Transverse colon (tissue), 4 donors: Measurements from ENCODE around the gene NCK2. TPM values are rescaled to one million over a fixed set of nuclear protein-coding genes. Genes with fewer than 3 reads are reported as not detected.
A peak's percentile ranks its signal among the peaks of the same experiment; 100 is the strongest.

Experiments
- DNase-seq: peaks from one replicate; pipeline ENCODE4 v3.0.0-alpha.2; 2019
- H3K27ac ChIP-seq, 4 donors: fragments of 200-600 bp; sonication (generic); 2 replicates each; pipeline ENCODE4 v1.5.1; 2016 to 2018; ENCODE audit warnings: inconsistent platforms in 4 of 4
- H3K27me3 ChIP-seq: fragments of 200-600 bp; sonication (generic); 2 replicates; pipeline ENCODE4 v1.5.1; 2017; ENCODE audit warnings: inconsistent platforms
- H3K36me3 ChIP-seq, 4 donors: fragments of 200-600 bp; sonication (generic); 2 replicates each; pipeline ENCODE4 v1.5.1; 2017 to 2019; ENCODE audit warnings: inconsistent platforms in 4 of 4
- H3K4me1 ChIP-seq, 4 donors: fragments of 200-600 bp; sonication (generic); 2 replicates each; pipeline ENCODE4 v1.5.1; 2017 to 2020; ENCODE audit warnings: inconsistent platforms in 4 of 4
- H3K4me3 ChIP-seq, 4 donors: fragments of 200-600 bp; sonication (generic); 1 replicate in 1 of 4; 2 replicates in 3 of 4; pipeline versions ENCODE4 v1.5.1 to v1.6.1; 2017 to 2019; ENCODE audit warnings: inconsistent platforms in 4 of 4
- H3K9me3 ChIP-seq, 2 donors: fragments of 200-600 bp; sonication (generic); 2 replicates each; pipeline ENCODE4 v1.5.1; 2017 to 2019; ENCODE audit warnings: inconsistent platforms in 2 of 2
- EP300 ChIP-seq: sonication (generic); formaldehyde crosslinking; IDR thresholded peaks from one replicate; pipeline ENCODE4 v1.6.1; 2017; ENCODE audit warnings: antibody characterized with exemption, low read depth
- POLR2A ChIP-seq: fragments of 450-650 bp; IDR thresholded peaks from one replicate; pipeline ENCODE4 v1.6.1; 2016; ENCODE audit warnings: antibody characterized with exemption, mild to moderate bottlenecking, moderate library complexity
- POLR2AphosphoS5 ChIP-seq, 3 donors: sonication (generic); formaldehyde crosslinking; IDR thresholded peaks; one replicate each; pipeline ENCODE4 v1.6.1; 2016; ENCODE audit warnings: antibody characterized with exemption in 3 of 3
- WGBS, 2 donors: methylation state at CpG; one replicate each; pipeline ENCODE4 v1.1.5; 2018; ENCODE audit warnings: low coverage in 1 of 2; 5-methylcytosine and 5-hydroxymethylcytosine counted together
- in situ Hi-C, 4 donors: fragments of 200-750 bp; cut with MboI; loops; one replicate each; pipeline versions ENCODE4 v1.15.0 to v1.15.1; 2017; ENCODE audit warnings: low sequenced_read_pairs in 3 of 4, low pct_ligation_motif_present in 1 of 4, low pct_unique_long_range_greater_than_20kb in 1 of 4
- intact Hi-C: fragments of 100-400 bp; cut with DNase I; formaldehyde crosslinking; loops from one replicate; pipeline ENCODE4 v1.15.1; 2023; ENCODE audit warnings: low total_unique reads
- total RNA-seq, 4 donors: library from RNA; depleted of rRNA; stranded (reverse); fragments of >200 nt; gene quantifications; one replicate each; pipeline ENCODE4 v1.1.0, GENCODE V29; 2016
- TF ChIP-seq, protein P1 (sequence below), 5 experiments: fragments of 200-600 bp in 3 of 5; fragments of 450-650 bp in 2 of 5; sonication (generic) in 3 of 5; IDR thresholded peaks; 1 replicate in 2 of 5; 2 replicates in 3 of 5; pipeline ENCODE4 v1.5.1; 2016 to 2017; ENCODE audit warnings: antibody characterized with exemption in 5 of 5, inconsistent platforms in 3 of 5, mild to moderate bottlenecking in 2 of 5, moderate library complexity in 1 of 5

NCK2 gene
- total RNA-seq, 4 donors from 2014 or later = 42.2 to 74.1 (median 59.9) TPM

DNA sequence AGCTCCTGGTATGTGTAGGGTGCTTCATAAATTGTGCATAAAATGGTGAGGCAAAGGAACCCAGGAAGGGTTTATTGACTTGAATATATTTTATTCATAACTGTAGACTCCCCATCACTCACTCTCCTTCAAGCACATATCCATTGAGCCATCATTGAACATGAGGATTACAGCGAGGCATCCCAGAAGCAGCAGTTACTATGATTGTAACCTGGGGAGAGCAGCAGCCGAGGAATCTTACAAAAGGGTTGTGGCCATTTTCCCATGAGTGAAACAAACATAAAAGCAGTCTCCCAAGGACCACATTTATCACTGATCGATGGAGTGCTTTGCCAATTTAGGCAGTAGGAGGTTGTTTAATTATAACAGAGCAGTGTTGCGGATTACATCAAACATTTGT is 183.4 kb downstream of the NCK2 start:
- H3K27me3 ChIP-seq = no peaks in the 10 kb centered on the region
- no peak overlapping the region for H3K4me3 ChIP-seq
- no peak overlapping the region for H3K27ac ChIP-seq
- no peaks in the 10 kb centered on the region for H3K36me3 ChIP-seq
- 92 to 97% methylated on average over 3 to 4 of the region's 4 CpGs for WGBS, 2 donors
- H3K4me1 ChIP-seq = no peaks in the 10 kb centered on the region
- intact Hi-C loops (no loop called here), in situ Hi-C loops (no loop called here)
- TF ChIP-seq POLR2AphosphoS5 (IDR thresholded peaks at IDR 0.05) (no peak), EP300 (no peak)
- DNase-seq = no peak
- no peaks in the 10 kb centered on the region for H3K9me3 ChIP-seq

GRCh38 chr2:105928563-105928962 is 183.9 kb downstream of the NCK2 start:
- in situ Hi-C loops = no loop called here
- no peaks in the 10 kb centered on the region for H3K4me1 ChIP-seq
- no peak for DNase-seq
- 80 to 84% methylated on average over 3 to 6 of the region's 6 CpGs for WGBS, 2 donors
- no peak overlapping the region for H3K27ac ChIP-seq
- no peaks in the 10 kb centered on the region for H3K27me3 ChIP-seq
- no peak for TF ChIP-seq EP300
- TF ChIP-seq POLR2AphosphoS5 (IDR thresholded peaks at IDR 0.05) = no peak
- TF ChIP-seq POLR2A = no peak
- TF ChIP-seq, protein P1, sequence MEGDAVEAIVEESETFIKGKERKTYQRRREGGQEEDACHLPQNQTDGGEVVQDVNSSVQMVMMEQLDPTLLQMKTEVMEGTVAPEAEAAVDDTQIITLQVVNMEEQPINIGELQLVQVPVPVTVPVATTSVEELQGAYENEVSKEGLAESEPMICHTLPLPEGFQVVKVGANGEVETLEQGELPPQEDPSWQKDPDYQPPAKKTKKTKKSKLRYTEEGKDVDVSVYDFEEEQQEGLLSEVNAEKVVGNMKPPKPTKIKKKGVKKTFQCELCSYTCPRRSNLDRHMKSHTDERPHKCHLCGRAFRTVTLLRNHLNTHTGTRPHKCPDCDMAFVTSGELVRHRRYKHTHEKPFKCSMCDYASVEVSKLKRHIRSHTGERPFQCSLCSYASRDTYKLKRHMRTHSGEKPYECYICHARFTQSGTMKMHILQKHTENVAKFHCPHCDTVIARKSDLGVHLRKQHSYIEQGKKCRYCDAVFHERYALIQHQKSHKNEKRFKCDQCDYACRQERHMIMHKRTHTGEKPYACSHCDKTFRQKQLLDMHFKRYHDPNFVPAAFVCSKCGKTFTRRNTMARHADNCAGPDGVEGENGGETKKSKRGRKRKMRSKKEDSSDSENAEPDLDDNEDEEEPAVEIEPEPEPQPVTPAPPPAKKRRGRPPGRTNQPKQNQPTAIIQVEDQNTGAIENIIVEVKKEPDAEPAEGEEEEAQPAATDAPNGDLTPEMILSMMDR (IDR thresholded peaks at IDR 0.05) = no peak
- H3K4me3 ChIP-seq = no peak overlapping the region
- no peaks in the 10 kb centered on the region for H3K9me3 ChIP-seq
- no peaks in the 10 kb centered on the region for H3K36me3 ChIP-seq
- intact Hi-C loops = no loop called here

DNA sequence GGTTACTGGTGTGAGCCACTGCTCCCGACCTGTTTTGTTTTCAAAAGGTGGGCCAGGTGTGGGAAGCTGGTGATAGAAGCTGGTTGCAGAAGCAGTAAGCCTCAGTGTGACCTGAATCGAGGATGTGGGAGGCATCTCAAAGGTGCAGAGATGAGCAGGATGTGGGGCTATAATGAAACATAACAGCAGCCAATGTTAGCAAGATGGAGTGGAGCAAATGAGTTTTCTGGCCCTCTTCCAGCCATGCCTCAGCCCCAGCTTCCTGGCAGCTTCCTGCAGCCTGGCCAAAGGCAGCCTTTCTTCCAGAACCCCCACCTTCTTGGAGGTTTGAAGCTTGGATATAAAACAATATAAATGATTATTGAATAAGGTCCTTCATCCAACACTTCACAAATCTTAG is 184.8 kb downstream of the NCK2 start:
- Histone ChIP-seq H3K27ac (no peak overlapping the region), H3K36me3 (no peaks in the 10 kb centered on the region), H3K27me3 (no peaks in the 10 kb centered on the region), H3K9me3 (no peaks in the 10 kb centered on the region), H3K4me3 (no peak overlapping the region), H3K4me1 (peaks cover 0 to 4% (median 0%) of the 10 kb centered on the region in 4 donors)
- WGBS, 2 donors = 66% methylated on average over 2 of the region's 2 CpGs; no CpG with 5 or more reads in 1 of the 2 donors
- in situ Hi-C loops = no loop called here
- peak; percentile 21 for DNase-seq
- TF ChIP-seq, protein P1 (IDR thresholded peaks at IDR 0.05) = no peak
- TF ChIP-seq POLR2AphosphoS5 (IDR thresholded peaks at IDR 0.05) (no peak), POLR2A (no peak), EP300 (no peak)
- intact Hi-C loops = no loop called here

DNA sequence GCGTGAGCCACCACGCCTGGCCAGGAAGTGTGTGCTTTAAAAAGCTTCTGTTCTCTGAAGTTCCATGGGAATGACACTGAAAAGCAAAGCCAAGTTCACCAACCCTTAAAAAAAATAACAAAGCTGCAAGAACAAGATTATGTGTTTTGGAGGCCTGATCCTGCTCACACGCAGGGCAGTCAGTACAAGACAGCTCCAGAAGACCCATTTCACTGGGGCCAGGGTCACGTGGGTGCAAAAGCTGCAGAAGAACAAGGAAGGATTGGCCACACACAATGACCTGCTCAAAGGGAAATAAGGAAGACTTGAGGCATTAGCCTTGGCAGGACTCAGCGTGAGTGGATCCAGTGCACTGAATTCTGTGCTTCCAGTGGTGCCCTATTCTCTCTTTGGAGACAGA is 187.9 kb downstream of the NCK2 start:
- TF ChIP-seq POLR2A = no peak
- no peak for TF ChIP-seq EP300
- TF ChIP-seq, protein P1 (IDR thresholded peaks at IDR 0.05) = no peak
- no peak for TF ChIP-seq POLR2AphosphoS5 (IDR thresholded peaks at IDR 0.05)
- Histone ChIP-seq H3K4me3 (no peak overlapping the region), H3K36me3 (no peaks in the 10 kb centered on the region), H3K9me3 (no peaks in the 10 kb centered on the region), H3K27me3 (no peaks in the 10 kb centered on the region), H3K4me1 (peaks cover 0 to 7% (median 0%) of the 10 kb centered on the region in 4 donors), H3K27ac (no peak overlapping the region)
- in situ Hi-C loops (no loop called here), intact Hi-C loops (no loop called here)
- DNase-seq = no peak
- WGBS, 2 donors = 84 to 96% methylated on average over 4 to 5 of the region's 5 CpGs

GRCh38 chr2:105933906-105934305 is 189.2 kb downstream of the NCK2 start:
- no peak overlapping the region for H3K27ac ChIP-seq
- 95 to 98% methylated on average over 3 to 4 of the region's 4 CpGs for WGBS, 2 donors

More at GRCh38 chr2:105933906-105934305, 189.2 kb downstream of the NCK2 start:
- Histone ChIP-seq H3K4me1 (peaks cover 0 to 7% (median 0%) of the 10 kb centered on the region in 4 donors), H3K36me3 (no peaks in the 10 kb centered on the region), H3K4me3 (no peak overlapping the region), H3K27me3 (no peaks in the 10 kb centered on the region), H3K9me3 (no peaks in the 10 kb centered on the region)
- intact Hi-C loops (no loop called here), in situ Hi-C loops (no loop called here)
- no peak for DNase-seq
- TF ChIP-seq EP300 (no peak), POLR2A (no peak), POLR2AphosphoS5 (IDR thresholded peaks at IDR 0.05) (no peak)
- TF ChIP-seq, protein P1 (IDR thresholded peaks at IDR 0.05) = no peak
